ENCODE data around the gene ART5. TPM values are rescaled to one million over a fixed set of nuclear protein-coding genes. Genes with fewer than 3 reads are reported as not detected.

ART5 gene
- total RNA-seq, 2 donors from 2014 or later: 3.1 TPM; not detected in 1

DNA sequence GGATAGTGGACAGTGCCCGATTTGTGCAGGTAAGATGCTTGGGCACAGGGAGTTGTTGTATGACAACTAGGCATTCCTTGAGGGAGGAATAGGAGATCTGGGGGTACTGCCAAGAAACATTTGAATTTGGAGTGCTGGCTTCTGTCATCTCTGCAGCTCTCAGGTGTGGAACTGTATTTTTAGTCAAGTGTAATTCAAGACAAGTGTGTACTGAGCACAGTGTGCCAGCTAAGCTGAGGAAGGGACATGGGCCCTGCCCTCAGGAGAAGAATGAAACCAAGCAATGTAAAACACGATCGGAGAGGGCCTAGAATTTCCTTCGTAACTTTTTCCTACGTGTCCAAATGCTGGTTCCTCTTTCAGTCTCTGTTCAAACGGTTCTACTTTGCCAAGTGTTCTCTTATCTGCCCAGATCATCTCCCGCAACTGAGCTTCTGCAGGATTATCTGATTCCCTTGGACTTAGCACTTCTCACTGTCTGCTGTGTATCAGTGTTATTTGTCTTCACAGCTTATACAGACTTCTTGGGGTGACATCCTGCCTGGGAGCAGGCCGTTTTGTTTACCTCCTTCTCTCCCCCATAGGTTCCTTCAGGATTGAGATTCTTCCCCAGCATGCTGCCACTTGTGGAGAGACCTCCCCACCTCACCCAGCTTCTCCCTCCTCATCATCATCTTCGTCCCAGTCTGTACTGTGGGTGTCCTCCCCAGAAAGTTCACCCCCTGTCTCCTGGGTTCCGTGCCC is 27.6 kb downstream of the ART5 start:
- no peak for DNase-seq (ENCODE audit: low spot score)
- Histone ChIP-seq H3K27me3 (replicated peaks; ENCODE audit: insufficient read depth) (no peaks in the 10 kb centered on the region), H3K4me3 (no peak overlapping the region), H3K27ac (no peak overlapping the region), H3K36me3 (no peaks in the 10 kb centered on the region), H3K4me1 (replicated peaks) (no peaks in the 10 kb centered on the region), H3K9me3 (no peaks in the 10 kb centered on the region)
- WGBS: 35% methylated on average over 10 of the region's 10 CpGs
- TF ChIP-seq POLR2A (IDR thresholded peaks at IDR 0.05) (no peak), POLR2AphosphoS5 (IDR thresholded peaks at IDR 0.05) (no peak)
- TF ChIP-seq, protein P1, sequence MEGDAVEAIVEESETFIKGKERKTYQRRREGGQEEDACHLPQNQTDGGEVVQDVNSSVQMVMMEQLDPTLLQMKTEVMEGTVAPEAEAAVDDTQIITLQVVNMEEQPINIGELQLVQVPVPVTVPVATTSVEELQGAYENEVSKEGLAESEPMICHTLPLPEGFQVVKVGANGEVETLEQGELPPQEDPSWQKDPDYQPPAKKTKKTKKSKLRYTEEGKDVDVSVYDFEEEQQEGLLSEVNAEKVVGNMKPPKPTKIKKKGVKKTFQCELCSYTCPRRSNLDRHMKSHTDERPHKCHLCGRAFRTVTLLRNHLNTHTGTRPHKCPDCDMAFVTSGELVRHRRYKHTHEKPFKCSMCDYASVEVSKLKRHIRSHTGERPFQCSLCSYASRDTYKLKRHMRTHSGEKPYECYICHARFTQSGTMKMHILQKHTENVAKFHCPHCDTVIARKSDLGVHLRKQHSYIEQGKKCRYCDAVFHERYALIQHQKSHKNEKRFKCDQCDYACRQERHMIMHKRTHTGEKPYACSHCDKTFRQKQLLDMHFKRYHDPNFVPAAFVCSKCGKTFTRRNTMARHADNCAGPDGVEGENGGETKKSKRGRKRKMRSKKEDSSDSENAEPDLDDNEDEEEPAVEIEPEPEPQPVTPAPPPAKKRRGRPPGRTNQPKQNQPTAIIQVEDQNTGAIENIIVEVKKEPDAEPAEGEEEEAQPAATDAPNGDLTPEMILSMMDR (IDR thresholded peaks at IDR 0.05): no peak
- intact Hi-C loops (cut with DNase I): no loop called here

DNA sequence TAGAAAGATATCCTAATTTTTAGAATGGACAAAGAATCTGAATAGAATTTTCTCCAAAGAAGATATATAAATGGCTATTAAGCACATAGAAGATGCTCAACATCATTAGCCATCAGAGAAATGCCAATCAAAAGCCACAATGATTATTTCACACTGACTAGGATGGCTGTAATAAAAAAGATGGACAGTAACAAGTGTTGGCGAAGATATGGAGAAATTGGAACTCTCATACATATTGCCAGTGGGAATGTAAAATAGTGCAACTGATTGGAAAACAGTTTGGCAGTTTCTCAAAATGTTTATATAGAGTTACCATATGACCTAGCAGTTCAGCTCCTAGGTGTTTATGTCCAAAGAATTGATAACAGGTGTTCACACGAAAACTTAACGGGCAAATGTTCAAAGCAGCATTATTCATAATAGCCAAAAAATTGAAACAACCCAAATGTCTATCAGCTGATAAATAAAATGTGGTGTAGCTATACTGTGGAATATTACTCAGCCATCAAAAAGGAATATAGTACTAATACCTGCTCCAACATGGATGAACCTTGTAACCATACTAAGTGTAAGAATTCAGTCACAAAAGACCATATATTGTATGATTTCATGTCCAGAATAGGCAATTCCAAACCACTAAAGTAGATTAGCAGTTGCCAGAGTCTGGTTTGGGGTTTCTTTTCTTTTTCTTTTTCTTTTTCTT is 29.7 kb downstream of the ART5 start:
- no peak overlapping the region for H3K27ac ChIP-seq
- no peaks in the 10 kb centered on the region for H3K27me3 ChIP-seq (replicated peaks; ENCODE audit: insufficient read depth)
- H3K4me1 ChIP-seq (replicated peaks): no peaks in the 10 kb centered on the region
- DNase-seq (ENCODE audit: low spot score): no peak
- TF ChIP-seq POLR2AphosphoS5 (IDR thresholded peaks at IDR 0.05) (no peak), POLR2A (IDR thresholded peaks at IDR 0.05) (no peak)
- TF ChIP-seq, protein P1 (IDR thresholded peaks at IDR 0.05): no peak
- no peaks in the 10 kb centered on the region for H3K9me3 ChIP-seq
- no peaks in the 10 kb centered on the region for H3K36me3 ChIP-seq
- WGBS: 97% methylated on average over 3 of the region's 3 CpGs
- intact Hi-C loops (cut with DNase I): no loop called here
- no peak overlapping the region for H3K4me3 ChIP-seq

DNA sequence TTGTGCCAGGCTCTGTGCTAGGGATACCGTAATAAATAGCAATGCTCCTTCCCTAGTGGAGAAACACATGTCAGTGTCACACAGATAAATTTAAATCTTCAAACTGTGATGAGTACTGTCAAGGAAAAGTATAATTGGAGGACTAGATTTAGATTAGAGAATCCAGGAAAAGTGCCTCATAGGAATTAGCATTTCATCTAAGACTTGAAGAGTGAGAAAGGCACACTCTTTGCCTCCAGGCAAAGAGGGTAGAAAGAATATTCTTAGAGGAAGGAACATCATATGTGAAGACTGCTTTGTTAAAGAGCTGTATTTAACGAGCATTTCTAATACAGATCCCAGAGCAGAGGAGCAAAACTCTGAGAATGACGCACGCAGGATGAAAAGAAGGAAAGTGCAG is 30.9 kb downstream of the ART5 start:
- WGBS: 72% methylated on average over 4 of the region's 4 CpGs
- no peak for DNase-seq (ENCODE audit: low spot score)
- TF ChIP-seq, protein P1 (IDR thresholded peaks at IDR 0.05): no peak
- TF ChIP-seq POLR2AphosphoS5 (IDR thresholded peaks at IDR 0.05): no peak
- TF ChIP-seq POLR2A (IDR thresholded peaks at IDR 0.05): no peak
- Histone ChIP-seq H3K27me3 (replicated peaks; ENCODE audit: insufficient read depth) (no peaks in the 10 kb centered on the region), H3K4me1 (replicated peaks) (no peaks in the 10 kb centered on the region), H3K9me3 (no peaks in the 10 kb centered on the region), H3K36me3 (no peaks in the 10 kb centered on the region), H3K4me3 (no peak overlapping the region), H3K27ac (no peak overlapping the region)
- intact Hi-C loops (cut with DNase I): no loop called here

DNA sequence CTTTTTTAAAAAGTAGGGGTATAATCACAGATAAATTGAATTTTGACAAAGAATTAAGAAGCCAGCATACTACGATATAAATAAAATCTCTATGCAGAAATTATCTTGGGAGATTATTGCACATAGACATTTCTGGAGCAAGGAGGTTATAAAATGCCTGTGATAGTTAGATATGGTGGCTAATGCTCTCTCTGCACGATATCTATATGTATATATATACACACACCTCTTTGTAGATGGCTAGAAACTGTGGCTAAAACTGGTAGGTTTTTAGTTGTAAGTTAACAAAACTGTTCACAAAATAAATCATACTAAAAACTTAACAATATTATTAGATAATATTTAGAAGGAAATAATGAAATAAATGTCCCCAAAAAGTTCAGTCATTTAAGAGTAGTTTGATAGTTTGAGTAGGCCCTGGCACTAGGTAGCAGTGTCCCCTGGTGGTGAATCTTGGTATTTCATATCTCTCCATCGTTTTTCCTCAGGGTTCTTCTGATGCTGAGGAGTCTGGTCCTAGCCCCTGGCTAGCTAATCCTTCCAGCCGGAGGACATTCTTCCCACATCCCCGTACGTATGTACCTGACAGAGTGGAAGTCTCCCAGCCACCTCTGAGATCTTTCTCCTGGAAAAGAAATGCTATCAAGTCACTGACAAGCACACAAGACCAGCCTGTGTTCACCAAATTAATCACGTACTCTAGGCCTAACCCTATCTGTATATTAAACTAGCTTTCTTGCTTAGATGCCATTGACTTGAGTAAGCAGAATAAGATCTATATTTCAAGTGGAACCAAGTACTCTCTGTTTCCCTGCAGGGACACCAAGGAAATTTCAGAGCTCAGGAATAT is 32.2 kb downstream of the ART5 start:
- Histone ChIP-seq H3K4me1 (replicated peaks) (no peaks in the 10 kb centered on the region), H3K27me3 (replicated peaks; ENCODE audit: insufficient read depth) (no peaks in the 10 kb centered on the region), H3K36me3 (no peaks in the 10 kb centered on the region), H3K4me3 (no peak overlapping the region), H3K27ac (no peak overlapping the region), H3K9me3 (no peaks in the 10 kb centered on the region)
- intact Hi-C loops (cut with DNase I): no loop called here
- no peak for TF ChIP-seq POLR2A (IDR thresholded peaks at IDR 0.05)
- TF ChIP-seq, protein P1 (IDR thresholded peaks at IDR 0.05): peak; percentile 68 to 87 (median 78)
- WGBS: 71% methylated on average over 7 of the region's 7 CpGs
- peak; percentile 36 for DNase-seq (ENCODE audit: low spot score)
